Body of pancreas (tissue), 4 donors: ENCODE data around the gene MTR. TPM values are rescaled to one million over a fixed set of nuclear protein-coding genes. Genes with fewer than 3 reads are reported as not detected.

Experiments used
- ATAC-seq: fragments of 150-250 bp; one replicate; pipeline ENCODE4 v1.9.1; 2016
- DNase-seq, 4 donors: peaks; one replicate each; pipeline ENCODE4 v3.0.0-alpha.2; 2019
- H3K27ac ChIP-seq, 4 donors: fragments of 200-600 bp; sonication (generic); 1 replicate in 3 of 4; 2 replicates in 1 of 4; pipeline versions ENCODE4 v1.5.1 to v1.6.1; 2016 to 2019; ENCODE audit warnings: mild to moderate bottlenecking in 1 of 4, mixed read lengths in 1 of 4, moderate library complexity in 1 of 4
- H3K27me3 ChIP-seq, 2 donors: fragments of 200-600 bp; sonication (generic); one replicate each; pipeline ENCODE4 v1.6.0; 2016; ENCODE audit warnings: mild to moderate bottlenecking in 1 of 2
- H3K36me3 ChIP-seq, 2 donors: fragments of 200-600 bp; sonication (generic); replicated peaks in 1 of 2; 2 replicates each; pipeline ENCODE4 v1.5.1; 2016; ENCODE audit warnings: low read depth in 2 of 2; ENCODE audit not compliant: insufficient read depth in 1 of 2
- H3K4me1 ChIP-seq: fragments of 200-600 bp; sonication (generic); one replicate; pipeline ENCODE4 v1.6.0; 2016
- H3K4me3 ChIP-seq, 2 donors: fragments of 200-600 bp; sonication (generic); 1 replicate in 1 of 2; 2 replicates in 1 of 2; pipeline ENCODE4 v1.5.1; 2016 to 2019
- H3K9me3 ChIP-seq, 3 donors: fragments of 200-600 bp; sonication (generic); 1 replicate in 2 of 3; 2 replicates in 1 of 3; pipeline ENCODE4 v1.5.1; 2016
- CTCF ChIP-seq, 7 experiments: fragments of 450-650 bp in 4 of 7; fragments of 200-600 bp in 3 of 7; sonication (generic) in 3 of 7; IDR thresholded peaks; one replicate each; pipeline ENCODE4 v1.5.1; 2016 to 2019; ENCODE audit warnings: antibody characterized with exemption in 7 of 7
- POLR2A ChIP-seq, 3 donors: fragments of 450-650 bp; IDR thresholded peaks; one replicate each; pipeline ENCODE4 v1.6.1; 2016; ENCODE audit warnings: antibody characterized with exemption in 3 of 3, mild to moderate bottlenecking in 2 of 3
- WGBS, 2 donors: methylation state at CpG; one replicate each; pipeline ENCODE4 v1.1.5; 2017; 5-methylcytosine and 5-hydroxymethylcytosine counted together
- intact Hi-C: fragments of 100-400 bp; cut with DNase I; formaldehyde crosslinking; loops from one replicate; pipeline ENCODE4 v1.15.1; 2023
- total RNA-seq, 2 donors: library from RNA; depleted of rRNA; stranded (reverse); fragments of >200 nt; gene quantifications; one replicate each; pipeline ENCODE4 v1.1.0, GENCODE V29; 2016

Gene MTR
- total RNA-seq, 2 donors from 2014 or later, result 26.7 to 29.8 TPM

GRCh38 chr1:236887081-236887480 lies 92.0 kb downstream of the MTR start:
- DNase-seq (no peak), ATAC-seq (no peak)
- Histone ChIP-seq H3K4me3 (no peak overlapping the region), H3K9me3 (no peaks in the 10 kb centered on the region), H3K36me3 (peaks cover 0 to 28% of the 10 kb centered on the region in 2 donors), H3K27me3 (no peaks in the 10 kb centered on the region), H3K27ac (no peak overlapping the region), H3K4me1 (no peaks in the 10 kb centered on the region)
- intact Hi-C loops, result no loop called here
- TF ChIP-seq CTCF (IDR thresholded peaks at IDR 0.05) (no peak), POLR2A (IDR thresholded peaks at IDR 0.05) (no peak)
- WGBS, 2 donors, result 72 to 75% methylated on average over 8 of the region's 8 CpGs

DNA sequence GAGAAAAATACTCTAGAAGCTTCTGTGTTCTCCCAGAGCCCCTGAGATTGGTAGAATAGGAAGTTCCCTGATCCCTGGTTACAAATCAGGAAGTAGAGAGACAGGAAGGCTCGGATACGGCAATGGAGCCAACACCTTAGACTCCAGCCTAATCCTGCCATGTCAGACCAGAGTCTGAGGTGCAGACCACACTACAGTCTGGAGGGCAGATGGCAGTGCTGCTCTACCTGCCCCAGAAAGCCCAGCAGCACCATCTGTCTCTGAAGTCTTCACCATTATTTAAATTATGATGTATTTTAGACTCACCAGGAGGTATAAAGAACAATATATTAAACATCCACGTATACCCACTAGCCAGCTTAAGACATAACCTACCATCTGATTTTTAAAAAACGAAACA lies 93.0 kb downstream of the MTR start:
- Histone ChIP-seq H3K4me1 (no peaks in the 10 kb centered on the region), H3K9me3 (no peaks in the 10 kb centered on the region), H3K27ac (no peak overlapping the region), H3K36me3 (peaks cover 0 to 33% of the 10 kb centered on the region in 2 donors), H3K27me3 (no peaks in the 10 kb centered on the region), H3K4me3 (no peak overlapping the region)
- TF ChIP-seq CTCF (IDR thresholded peaks at IDR 0.05), result no peak
- no peak for TF ChIP-seq POLR2A (IDR thresholded peaks at IDR 0.05)
- intact Hi-C loops, result no loop called here
- DNase-seq (no peak), ATAC-seq (no peak)
- 85 to 87% methylated on average over 4 of the region's 4 CpGs for WGBS, 2 donors

GRCh38 chr1:236888903-236889302 lies 93.8 kb downstream of the MTR start:
- DNase-seq, result peak in 2 of 4 donors; percentile 44 to 47
- Histone ChIP-seq H3K36me3 (peaks cover 0 to 35% of the 10 kb centered on the region in 2 donors), H3K27me3 (no peaks in the 10 kb centered on the region)

GRCh38 chr1:236890152-236891056 lies 95.3 kb downstream of the MTR start:
- Histone ChIP-seq H3K4me3 (no peak overlapping the region), H3K27ac (no peak overlapping the region), H3K9me3 (no peaks in the 10 kb centered on the region), H3K36me3 (peaks cover 0 to 39% of the 10 kb centered on the region in 2 donors), H3K4me1 (no peaks in the 10 kb centered on the region), H3K27me3 (no peaks in the 10 kb centered on the region)
- TF ChIP-seq POLR2A (IDR thresholded peaks at IDR 0.05), result no peak
- no peak for TF ChIP-seq CTCF (IDR thresholded peaks at IDR 0.05)
- intact Hi-C loops, result no loop called here
- DNase-seq, result peak in 1 of 4 donors; percentile 17
- WGBS, 2 donors, result 87 to 89% methylated on average over 15 to 24 of the region's 24 CpGs
- ATAC-seq, result no peak

More at GRCh38 chr1:236888903-236889302, 93.8 kb downstream of the MTR start:
- Histone ChIP-seq H3K9me3 (no peaks in the 10 kb centered on the region), H3K4me1 (no peaks in the 10 kb centered on the region), H3K27ac (no peak overlapping the region), H3K4me3 (no peak overlapping the region)
- 46 to 52% methylated on average over 8 of the region's 8 CpGs for WGBS, 2 donors
- intact Hi-C loops, result no loop called here
- ATAC-seq, result no peak
- no peak for TF ChIP-seq POLR2A (IDR thresholded peaks at IDR 0.05)
- TF ChIP-seq CTCF (IDR thresholded peaks at IDR 0.05), result no peak
